Colonic mucosa (tissue), 4 donors: ENCODE measurements around the gene OR10A6. TPM values are rescaled to one million over a fixed set of nuclear protein-coding genes. Genes with fewer than 3 reads are reported as not detected.
A peak's percentile ranks its signal among the peaks of the same experiment; 100 is the strongest.

Experiments
- DNase-seq: peaks from one replicate; pipeline ENCODE4 v3.0.0-alpha.2; 2020
- H3K27ac ChIP-seq: fragments of 200-600 bp; one replicate; pipeline ENCODE4 v1.8.0; 2021
- H3K27me3 ChIP-seq: fragments of 200-600 bp; one replicate; pipeline ENCODE4 v1.8.0; 2021
- H3K36me3 ChIP-seq: fragments of 200-600 bp; one replicate; pipeline ENCODE4 v1.8.0; 2021
- H3K4me1 ChIP-seq: fragments of 200-600 bp; one replicate; pipeline ENCODE4 v1.8.0; 2021; ENCODE audit warnings: mild to moderate bottlenecking
- H3K4me3 ChIP-seq: fragments of 200-600 bp; one replicate; pipeline ENCODE4 v1.8.0; 2021
- H3K9ac ChIP-seq, 2 donors: one replicate each; pipeline ENCODE4 v1.7.0; 2013; ENCODE audit warnings: control low read depth in 2 of 2, low read depth in 2 of 2, low read length in 2 of 2
- H3K9me3 ChIP-seq: fragments of 200-600 bp; one replicate; pipeline ENCODE4 v1.8.0; 2021
- intact Hi-C: fragments of 100-400 bp; cut with DNase I; formaldehyde crosslinking; loops from one replicate; pipeline ENCODE4 v1.14.1; 2022
- total RNA-seq, 2 donors: library from RNA; stranded (reverse); fragmentation: NEBNext Ultra II Directional in 1 of 2; extraction: Animal tissue kit (Norgen Biotek cat#: 25700) in 1 of 2; gene quantifications; one replicate each; pipeline ENCODE4 v1.2.1, GENCODE V29; 2021
- TF ChIP-seq, protein P1 (sequence below): fragments of 200-600 bp; IDR thresholded peaks from one replicate; pipeline ENCODE4 v1.8.0; 2022; ENCODE audit warnings: antibody characterized with exemption, mild to moderate bottlenecking
- donor health status: healthy.
- donor health status: DM: no; HTN: no; CAD: no.
- donor health status: DM: no; HTN: no; CAD: no.

Gene OR10A6
- total RNA-seq, 2 donors from 2014 or later, result not detected

DNA sequence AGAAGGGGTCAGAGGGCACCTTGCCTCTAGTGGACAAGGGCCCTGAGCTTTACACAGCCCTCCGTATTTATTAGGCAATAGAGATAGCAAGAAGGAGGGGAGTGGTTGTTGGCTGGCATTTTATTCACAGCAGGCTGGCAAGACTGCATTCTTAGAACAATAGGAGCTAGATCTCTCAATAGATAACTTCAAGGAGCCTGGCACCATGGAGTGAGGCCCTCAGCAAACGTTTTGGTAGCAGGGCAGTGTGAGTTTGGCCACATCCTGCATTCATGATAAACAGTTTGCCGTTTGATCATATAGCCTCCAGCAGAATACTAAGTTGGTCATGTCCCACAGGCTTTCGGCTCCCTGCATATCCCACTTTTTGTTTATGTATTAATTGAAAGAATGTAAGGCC is 31.6 kb downstream of the OR10A6 start:
- intact Hi-C loops, result loop anchor here (10.0 kb wide), 1 partner anchor 195 kb away; no protein-coding TSS in a partner anchor
- H3K36me3 ChIP-seq, result no peaks in the 10 kb centered on the region
- no peak overlapping the region for H3K9ac ChIP-seq
- H3K4me3 ChIP-seq, result no peak overlapping the region
- no peak overlapping the region for H3K27ac ChIP-seq
- no peaks in the 10 kb centered on the region for H3K27me3 ChIP-seq
- H3K4me1 ChIP-seq, result no peaks in the 10 kb centered on the region
- DNase-seq, result no peak
- TF ChIP-seq, protein P1, sequence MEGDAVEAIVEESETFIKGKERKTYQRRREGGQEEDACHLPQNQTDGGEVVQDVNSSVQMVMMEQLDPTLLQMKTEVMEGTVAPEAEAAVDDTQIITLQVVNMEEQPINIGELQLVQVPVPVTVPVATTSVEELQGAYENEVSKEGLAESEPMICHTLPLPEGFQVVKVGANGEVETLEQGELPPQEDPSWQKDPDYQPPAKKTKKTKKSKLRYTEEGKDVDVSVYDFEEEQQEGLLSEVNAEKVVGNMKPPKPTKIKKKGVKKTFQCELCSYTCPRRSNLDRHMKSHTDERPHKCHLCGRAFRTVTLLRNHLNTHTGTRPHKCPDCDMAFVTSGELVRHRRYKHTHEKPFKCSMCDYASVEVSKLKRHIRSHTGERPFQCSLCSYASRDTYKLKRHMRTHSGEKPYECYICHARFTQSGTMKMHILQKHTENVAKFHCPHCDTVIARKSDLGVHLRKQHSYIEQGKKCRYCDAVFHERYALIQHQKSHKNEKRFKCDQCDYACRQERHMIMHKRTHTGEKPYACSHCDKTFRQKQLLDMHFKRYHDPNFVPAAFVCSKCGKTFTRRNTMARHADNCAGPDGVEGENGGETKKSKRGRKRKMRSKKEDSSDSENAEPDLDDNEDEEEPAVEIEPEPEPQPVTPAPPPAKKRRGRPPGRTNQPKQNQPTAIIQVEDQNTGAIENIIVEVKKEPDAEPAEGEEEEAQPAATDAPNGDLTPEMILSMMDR, result no peak
- H3K9me3 ChIP-seq, result no peaks in the 10 kb centered on the region

- DNase-seq, result no peak
Observed at GRCh38 chr11:7898666-7899283, 32.3 kb downstream of the OR10A6 start.

GRCh38 chr11:7896009-7896785 is 34.9 kb downstream of the OR10A6 start:
- intact Hi-C loops, result loop anchor here (10.0 kb wide), 1 partner anchor 199 kb away; no protein-coding TSS in a partner anchor
- Histone ChIP-seq H3K36me3 (no peaks in the 10 kb centered on the region), H3K27me3 (no peaks in the 10 kb centered on the region), H3K4me3 (no peak overlapping the region), H3K9ac (no peak overlapping the region), H3K4me1 (no peaks in the 10 kb centered on the region), H3K9me3 (no peaks in the 10 kb centered on the region), H3K27ac (no peak overlapping the region)
- DNase-seq, result no peak
- TF ChIP-seq, protein P1, result no peak

More at GRCh38 chr11:7898666-7899283, 32.3 kb downstream of the OR10A6 start:
- intact Hi-C loops, result loop anchor here (10.0 kb wide), 1 partner anchor 196 kb away; no protein-coding TSS in a partner anchor
- TF ChIP-seq, protein P1, result no peak
- Histone ChIP-seq H3K9ac (no peak overlapping the region), H3K4me3 (no peak overlapping the region), H3K27me3 (no peaks in the 10 kb centered on the region), H3K9me3 (no peaks in the 10 kb centered on the region), H3K36me3 (no peaks in the 10 kb centered on the region), H3K27ac (no peak overlapping the region), H3K4me1 (no peaks in the 10 kb centered on the region)

DNA sequence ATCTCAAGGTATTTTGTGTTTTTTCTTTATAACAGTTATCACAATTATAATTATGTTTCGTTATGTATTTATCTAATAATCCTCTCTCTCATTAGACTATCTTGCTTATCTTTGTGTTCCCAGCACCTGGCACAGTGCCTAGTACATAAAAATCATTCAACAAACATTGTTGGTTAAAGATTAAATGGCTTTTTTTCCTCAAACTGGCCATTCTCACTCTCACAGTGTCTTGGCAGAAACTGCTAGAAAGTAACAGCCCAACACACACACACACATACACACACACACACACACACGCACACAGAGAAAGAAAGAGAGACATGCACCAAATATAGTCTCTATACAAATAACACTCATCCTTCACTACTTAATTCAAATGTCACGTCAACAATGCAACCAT is 36.8 kb downstream of the OR10A6 start:
- Histone ChIP-seq H3K4me1 (no peaks in the 10 kb centered on the region), H3K27me3 (no peaks in the 10 kb centered on the region), H3K36me3 (no peaks in the 10 kb centered on the region), H3K27ac (peak overlapping the region; percentile 64), H3K9ac (peak overlapping the region in 1 of 2 donors; percentile 27), H3K4me3 (no peak overlapping the region), H3K9me3 (no peaks in the 10 kb centered on the region)
- TF ChIP-seq, protein P1, result no peak
- peak; percentile 60 for DNase-seq
- intact Hi-C loops, result loop anchor here (10.0 kb wide), 1 partner anchor 201 kb away; no protein-coding TSS in a partner anchor

- peak overlapping the region in 1 of 2 donors; percentile 19 for H3K9ac ChIP-seq
- peak; percentile 71 for DNase-seq
- H3K36me3 ChIP-seq, result no peaks in the 10 kb centered on the region
- intact Hi-C loops, result loop anchor here (10.0 kb wide), 1 partner anchor 201 kb away; no protein-coding TSS in a partner anchor
- TF ChIP-seq, protein P1, result no peak
- no peaks in the 10 kb centered on the region for H3K4me1 ChIP-seq
- peak overlapping the region; percentile 64 for H3K27ac ChIP-seq
- H3K9me3 ChIP-seq, result no peaks in the 10 kb centered on the region
- H3K27me3 ChIP-seq, result no peaks in the 10 kb centered on the region
- H3K4me3 ChIP-seq, result no peak overlapping the region
Observed at GRCh38 chr11:7893796-7894195, 37.3 kb downstream of the OR10A6 start.
